Natural killer cell (primary cell): ENCODE data around the gene GPR18. TPM values are rescaled to one million over a fixed set of nuclear protein-coding genes. Genes with fewer than 3 reads are reported as not detected.
A peak's percentile ranks its signal among the peaks of the same experiment; 100 is the strongest.

Experiments used
- ATAC-seq, 3 donors: fragments of 150-1000 bp in 2 of 3; fragments of 200-7000 bp in 1 of 3; cut with Tn5 transposase; 1 replicate in 1 of 3; 2 replicates in 2 of 3; pipeline ENCODE4 v1.10.0; 2021; ENCODE audit warnings: mild to moderate bottlenecking in 2 of 3, moderate library complexity in 2 of 3
- DNase-seq, 2 donors: peaks; one replicate each; pipeline versions ENCODE4 v3.0.0 to v3.0.0-alpha.2; 2013 to 2021; ENCODE audit warnings: mixed read lengths in 1 of 2
- H3K27ac ChIP-seq: one replicate; pipeline ENCODE4 v1.5.1; 2013; ENCODE audit warnings: mild to moderate bottlenecking, low read length
- H3K27me3 ChIP-seq: one replicate; pipeline ENCODE4 v1.6.1; 2013; ENCODE audit warnings: low read length; ENCODE audit not compliant: control insufficient read depth, insufficient read depth
- H3K36me3 ChIP-seq: one replicate; pipeline ENCODE4 v1.6.1; 2013; ENCODE audit warnings: low read length; ENCODE audit not compliant: control insufficient read depth, insufficient read depth
- H3K4me1 ChIP-seq: one replicate; pipeline ENCODE4 v1.6.1; 2013; ENCODE audit warnings: low read length; ENCODE audit not compliant: control insufficient read depth, insufficient read depth
- H3K4me3 ChIP-seq: one replicate; pipeline ENCODE4 v1.5.1; 2013; ENCODE audit warnings: low read length
- H3K9me3 ChIP-seq: one replicate; pipeline ENCODE4 v1.6.1; 2013; ENCODE audit warnings: low read length; ENCODE audit not compliant: control insufficient read depth, insufficient read depth
- H3K27ac Mint-ChIP-seq, 2 donors: one replicate each; pipeline ENCODE4 v1.8.0; 2022; ENCODE audit warnings: mild to moderate bottlenecking in 2 of 2, mixed read lengths in 2 of 2, moderate library complexity in 1 of 2
- H3K27me3 Mint-ChIP-seq, 2 donors: one replicate each; pipeline ENCODE4 v1.8.0; 2022; ENCODE audit warnings: low read depth in 2 of 2, mixed read lengths in 2 of 2
- H3K36me3 Mint-ChIP-seq: one replicate; pipeline ENCODE4 v1.8.0; 2022; ENCODE audit warnings: mixed read lengths
- H3K4me1 Mint-ChIP-seq, 2 donors: one replicate each; pipeline ENCODE4 v1.8.0; 2022; ENCODE audit warnings: mixed read lengths in 2 of 2
- H3K4me3 Mint-ChIP-seq: one replicate; pipeline ENCODE4 v1.8.0; 2022; ENCODE audit warnings: mild to moderate bottlenecking, moderate library complexity, mixed read lengths
- H3K9me3 Mint-ChIP-seq, 2 donors: one replicate each; pipeline ENCODE4 v1.8.0; 2022; ENCODE audit warnings: mixed read lengths in 2 of 2
- CTCF ChIP-seq: fragments of 200-600 bp; IDR thresholded peaks from one replicate; pipeline ENCODE4 v1.8.0; 2022; ENCODE audit warnings: antibody characterized with exemption
- WGBS: methylation state at CpG from one replicate; pipeline ENCODE4 v1.1.7; 2013; ENCODE audit warnings: missing lambda C conversion rate; ENCODE audit not compliant: insufficient coverage; 5-methylcytosine and 5-hydroxymethylcytosine counted together
- intact Hi-C: fragments of 100-400 bp; cut with micrococcal nuclease; formaldehyde crosslinking; loops from one replicate; pipeline ENCODE4 v1.14.2; 2022
- total RNA-seq, 4 donors: library from RNA; stranded (reverse); fragments of 120-200 nt in 1 of 4; gene quantifications; one replicate each; pipeline versions ENCODE4 v1.2.3 to v1.2.4, GENCODE V29; 2013 to 2022

GPR18 gene
- total RNA-seq, 3 donors from 2014 or later (not counting 1 experiment from before 2014, with no cell fraction given), result 11.4 to 41.7 (median 25.5) TPM

GRCh38 chr13:99228737-99229691 is 29.2 kb downstream of the GPR18 start:
- no peak for TF ChIP-seq CTCF
- Mint-ChIP-seq H3K9me3 (no peaks in the 10 kb centered on the region), H3K36me3 (no peaks in the 10 kb centered on the region), H3K27ac (peak overlapping the region; percentile 88 to 94), H3K4me3 (peak overlapping the region; percentile 90), H3K4me1 (peaks cover 60 to 63% of the 10 kb centered on the region in 2 donors), H3K27me3 (no peaks in the 10 kb centered on the region)
- Histone ChIP-seq H3K36me3 (peaks cover 5% of the 10 kb centered on the region), H3K4me1 (peaks cover 63% of the 10 kb centered on the region), H3K27me3 (no peaks in the 10 kb centered on the region), H3K27ac (peak overlapping the region; percentile 67), H3K9me3 (no peaks in the 10 kb centered on the region), H3K4me3 (peak overlapping the region; percentile 4)
- DNase-seq, result peak in 1 of 2 donors; percentile 65
- 16% methylated on average over 13 of the region's 13 CpGs for WGBS
- ATAC-seq, result peak; percentile 79 to 92 (median 82)
- intact Hi-C loops, result no loop called here

GRCh38 chr13:99227909-99228688 is 30.1 kb downstream of the GPR18 start:
- intact Hi-C loops, result no loop called here
- ATAC-seq (no peak), DNase-seq (peak in 1 of 2 donors; percentile 32)
- H3K36me3 Mint-ChIP-seq, result no peaks in the 10 kb centered on the region
- H3K4me1 Mint-ChIP-seq, result peaks cover 67 to 69% of the 10 kb centered on the region in 2 donors
- no peaks in the 10 kb centered on the region for H3K27me3 Mint-ChIP-seq
- H3K9me3 Mint-ChIP-seq, result no peaks in the 10 kb centered on the region
- Histone ChIP-seq H3K27me3 (no peaks in the 10 kb centered on the region), H3K4me3 (no peak overlapping the region), H3K27ac (peak overlapping the region; percentile 67), H3K36me3 (peaks cover 5% of the 10 kb centered on the region), H3K4me1 (peaks cover 66% of the 10 kb centered on the region), H3K9me3 (no peaks in the 10 kb centered on the region)
- H3K4me3 Mint-ChIP-seq, result peak overlapping the region; percentile 90
- 75% methylated on average over 11 of the region's 15 CpGs for WGBS
- peak overlapping the region; percentile 88 to 94 for H3K27ac Mint-ChIP-seq
- no peak for TF ChIP-seq CTCF

GRCh38 chr13:99227331-99227900 is 30.8 kb downstream of the GPR18 start:
- peak overlapping the region; percentile 13 to 73 for H3K27ac Mint-ChIP-seq
- peak overlapping the region; percentile 35 for H3K4me3 Mint-ChIP-seq
- H3K4me1 Mint-ChIP-seq, result peaks cover 74 to 76% of the 10 kb centered on the region in 2 donors
- ATAC-seq (no peak), DNase-seq (no peak)
- no peak for TF ChIP-seq CTCF
- intact Hi-C loops, result no loop called here
- H3K4me3 ChIP-seq, result no peak overlapping the region
- H3K36me3 ChIP-seq, result peaks cover 5% of the 10 kb centered on the region
- H3K27ac ChIP-seq, result no peak overlapping the region
- H3K27me3 Mint-ChIP-seq, result no peaks in the 10 kb centered on the region
- H3K9me3 ChIP-seq, result no peaks in the 10 kb centered on the region
- H3K9me3 Mint-ChIP-seq, result no peaks in the 10 kb centered on the region
- 86% methylated on average over 5 of the region's 6 CpGs for whole genome bisulfite sequencing
- H3K4me1 ChIP-seq, result peaks cover 62% of the 10 kb centered on the region
- no peaks in the 10 kb centered on the region for H3K36me3 Mint-ChIP-seq
- no peaks in the 10 kb centered on the region for H3K27me3 ChIP-seq
